GM12865 (cell line): ENCODE data around the gene IGF2.

Source experiments
- DNase-seq: peaks from one replicate; pipeline ENCODE4 v3.0.0; 2010; ENCODE audit warnings: low read depth
- H3K4me3 ChIP-seq: 2 replicates; pipeline ENCODE4 v1.5.1; 2011; ENCODE audit warnings: mild to moderate bottlenecking, low read depth, low read length, control low read depth
- CTCF ChIP-seq: IDR thresholded peaks from 2 replicates; pipeline ENCODE4 v1.5.1; 2011; ENCODE audit warnings: low read length, control low read depth, low read depth, inconsistent platforms; ENCODE audit not compliant: insufficient read depth; ENCODE audit errors: missing control alignments

IGF2 gene

GRCh38 chr11:2107521-2107920 is 31.7 kb downstream of the IGF2 start:
- DNase-seq: no peak
- no peak for TF ChIP-seq CTCF
- H3K4me3 ChIP-seq: no peak overlapping the region

GRCh38 chr11:2106583-2107209 is 32.5 kb downstream of the IGF2 start:
- no peak for DNase-seq
- no peak for TF ChIP-seq CTCF
- no peak overlapping the region for H3K4me3 ChIP-seq

- no peak for TF ChIP-seq CTCF
- no peak for DNase-seq
- no peak overlapping the region for H3K4me3 ChIP-seq
Measured at GRCh38 chr11:2105511-2105910, 33.7 kb downstream of the IGF2 start.

GRCh38 chr11:2104524-2105440 is 34.4 kb downstream of the IGF2 start:
- no peak overlapping the region for H3K4me3 ChIP-seq
- DNase-seq: no peak
- no peak for TF ChIP-seq CTCF

GRCh38 chr11:2103668-2104523 is 35.3 kb downstream of the IGF2 start:
- no peak for DNase-seq
- no peak overlapping the region for H3K4me3 ChIP-seq
- no peak for TF ChIP-seq CTCF

- no peak for TF ChIP-seq CTCF
- H3K4me3 ChIP-seq: no peak overlapping the region
- no peak for DNase-seq
Measured at GRCh38 chr11:2102883-2103213, 36.3 kb downstream of the IGF2 start.
